Glomerular visceral epithelial cell (primary cell): ENCODE results near the gene MAD1L1.

Experiments
- DNase-seq: peaks from one replicate; pipeline ENCODE4 v3.0.0-alpha.2; 2016; ENCODE audit errors: extremely low spot score

MAD1L1 gene

DNA sequence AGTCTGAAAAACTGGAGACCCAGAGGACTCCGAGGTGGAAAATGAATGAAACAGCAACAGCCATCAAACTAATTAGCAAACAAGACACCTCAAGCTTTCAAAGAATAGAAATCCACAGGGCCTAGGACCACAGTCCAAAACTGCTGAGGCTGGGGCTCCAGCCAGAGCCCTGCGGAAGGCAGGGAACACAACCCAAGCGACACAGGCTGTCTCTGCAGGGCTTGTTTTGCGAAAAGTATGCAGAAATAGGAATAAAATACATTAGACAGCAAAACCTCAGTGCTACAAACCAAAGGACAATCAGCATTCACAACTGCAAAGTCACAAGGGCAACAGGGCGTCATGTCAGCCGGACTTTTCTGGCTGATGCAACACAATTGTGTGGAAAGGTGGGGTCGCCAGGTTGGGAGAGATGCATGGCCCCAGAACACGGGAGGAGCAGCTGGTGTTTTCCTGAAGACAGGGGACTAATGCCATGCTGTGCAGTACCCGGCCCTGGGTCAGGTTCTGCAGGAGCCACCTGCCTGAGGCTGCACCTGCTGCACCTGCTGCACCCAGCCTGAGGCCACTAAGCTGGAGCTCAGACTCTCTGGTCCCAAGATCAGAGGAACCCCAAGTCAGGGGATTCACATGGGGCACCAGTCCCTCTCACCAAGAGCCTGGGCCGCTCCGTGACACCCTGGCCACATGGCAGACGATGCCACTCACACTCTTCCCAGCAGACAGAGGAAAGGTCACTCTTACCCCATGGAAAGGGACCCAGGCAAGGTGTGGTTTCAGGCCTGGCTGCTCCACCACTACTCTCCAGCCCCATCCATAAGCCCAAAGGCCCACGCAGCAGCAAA, 74.2 kb downstream of the MAD1L1 start:
- no peak for DNase-seq

DNA sequence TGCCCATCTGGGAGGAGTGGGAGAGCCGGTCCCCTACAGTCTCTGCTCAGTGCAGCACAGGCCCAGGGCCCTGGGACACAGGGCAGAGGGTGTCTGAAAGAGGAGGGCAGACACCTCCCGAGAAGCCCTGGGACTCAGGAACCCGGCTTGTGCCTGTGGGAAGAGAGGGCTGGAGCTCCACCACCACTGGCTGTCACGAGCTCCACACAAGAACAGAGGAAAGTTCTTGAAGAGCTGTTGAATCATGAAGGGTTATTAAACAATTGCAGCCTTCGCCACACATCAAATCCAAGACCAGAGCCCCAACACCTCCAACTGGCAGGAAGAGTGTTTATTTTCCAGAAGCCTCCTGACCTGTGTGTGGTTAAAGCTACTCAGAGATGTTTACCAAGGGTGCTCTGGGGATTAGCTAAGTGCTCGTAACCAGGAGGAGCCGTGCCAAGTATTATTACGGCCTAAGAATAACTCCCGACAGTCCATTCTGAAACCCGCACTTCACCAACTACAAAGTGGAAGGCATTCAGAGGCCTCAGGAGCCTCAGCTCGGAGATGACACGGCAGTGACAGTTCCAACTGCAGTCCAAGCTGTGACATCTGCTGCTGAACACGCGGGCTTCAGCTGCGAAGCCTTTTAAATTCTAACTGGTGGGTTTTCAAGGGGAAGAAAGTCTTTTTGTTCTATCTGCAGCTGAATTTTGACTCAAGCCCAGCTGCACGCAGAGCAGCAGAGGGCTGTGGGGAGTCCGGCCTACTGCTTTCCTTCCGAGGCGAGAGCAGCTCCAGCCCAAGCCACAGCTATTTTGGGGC, 75.1 kb downstream of the MAD1L1 start:
- peak; percentile 40 for DNase-seq

DNA sequence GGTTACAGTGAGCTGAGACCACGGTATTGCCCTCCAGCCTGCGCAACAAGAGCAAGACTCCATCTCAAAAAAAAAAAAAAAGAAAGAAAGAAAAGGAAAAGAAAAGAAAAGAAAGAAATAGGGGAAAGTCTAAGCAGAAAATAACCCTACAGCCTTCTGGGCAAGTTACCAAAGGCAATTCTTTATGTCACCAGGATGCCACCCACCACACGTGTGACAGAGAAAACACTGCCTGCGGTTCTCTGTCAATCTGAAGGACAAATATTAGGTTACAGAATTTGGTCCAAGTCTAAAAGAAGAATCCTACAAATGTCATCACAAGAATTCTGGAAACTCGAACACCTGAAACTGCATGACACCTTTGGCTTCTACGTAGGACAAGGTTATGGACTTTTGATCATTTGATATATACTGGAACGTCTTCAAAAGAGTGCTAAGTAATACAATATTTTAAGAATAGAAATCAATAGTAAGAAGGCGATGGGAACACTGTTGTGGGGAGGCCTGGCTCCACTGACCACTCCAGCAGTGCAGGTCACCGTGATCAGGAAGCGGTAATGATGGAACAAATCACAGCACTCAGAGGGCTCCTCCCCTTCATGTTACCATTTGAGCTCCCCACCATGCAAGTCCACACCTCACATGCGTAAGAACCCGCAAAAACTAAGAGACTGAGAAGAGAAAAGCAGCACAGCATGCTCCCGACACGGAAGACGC, 75.8 kb downstream of the MAD1L1 start:
- no peak for DNase-seq

DNA sequence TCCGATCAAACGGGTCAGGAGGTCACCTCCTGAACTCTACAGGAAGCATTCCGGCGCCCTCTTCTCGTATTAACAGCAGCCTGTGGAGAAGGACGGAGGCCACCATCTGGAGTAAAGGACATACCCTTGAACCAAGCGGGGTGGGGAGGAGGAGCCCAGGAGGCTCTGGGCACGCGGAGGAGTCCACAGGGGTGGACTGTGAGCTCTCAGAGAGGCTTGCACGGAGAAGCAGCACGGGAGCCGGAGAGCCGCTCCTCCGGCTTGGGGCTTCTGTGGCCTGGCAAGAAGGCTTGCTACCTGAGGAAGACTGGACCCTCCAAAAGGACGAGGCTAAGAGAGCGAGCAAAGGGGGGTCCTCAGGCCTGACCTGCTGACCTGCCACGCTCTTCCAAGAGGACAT, 77.9 kb downstream of the MAD1L1 start:
- no peak for DNase-seq

DNA sequence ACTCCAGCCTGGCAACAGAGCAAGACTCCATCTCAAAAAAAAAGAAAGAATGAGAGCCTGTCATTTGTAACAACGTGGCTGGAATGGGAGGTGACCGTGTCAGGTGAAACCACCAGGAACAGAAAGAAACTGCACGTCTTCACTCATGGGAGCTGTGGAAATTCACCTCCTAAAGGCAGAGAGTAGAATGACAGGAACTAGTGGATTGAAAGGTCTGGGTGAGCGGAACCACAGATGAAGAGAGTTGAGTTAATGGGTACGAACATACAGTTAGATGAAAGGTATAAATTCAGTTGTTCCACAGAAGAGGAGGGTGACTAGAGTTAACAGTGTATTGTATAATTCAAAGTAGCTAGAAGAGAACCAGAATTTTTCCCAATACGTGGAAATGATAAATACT, 78.6 kb downstream of the MAD1L1 start:
- no peak for DNase-seq

DNA sequence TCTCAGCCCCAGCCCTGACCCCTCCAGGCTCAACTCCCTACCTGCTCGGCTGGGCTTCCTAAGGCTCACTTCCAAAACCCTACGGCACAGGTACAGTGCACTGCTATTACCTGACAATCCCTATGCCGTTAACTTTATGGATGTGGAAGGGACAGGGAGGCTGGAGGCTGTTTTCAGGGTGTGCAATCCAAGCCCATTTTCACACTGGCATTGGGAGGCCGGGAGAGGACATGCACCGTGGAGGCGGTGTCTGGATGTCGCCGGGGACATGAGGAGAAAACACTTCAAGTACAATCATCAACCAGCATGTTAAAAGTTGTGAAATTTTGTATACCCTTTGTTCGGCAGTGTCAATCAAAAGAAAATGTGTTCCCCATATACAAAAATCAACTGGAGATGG, 80.1 kb downstream of the MAD1L1 start:
- DNase-seq = no peak

DNA sequence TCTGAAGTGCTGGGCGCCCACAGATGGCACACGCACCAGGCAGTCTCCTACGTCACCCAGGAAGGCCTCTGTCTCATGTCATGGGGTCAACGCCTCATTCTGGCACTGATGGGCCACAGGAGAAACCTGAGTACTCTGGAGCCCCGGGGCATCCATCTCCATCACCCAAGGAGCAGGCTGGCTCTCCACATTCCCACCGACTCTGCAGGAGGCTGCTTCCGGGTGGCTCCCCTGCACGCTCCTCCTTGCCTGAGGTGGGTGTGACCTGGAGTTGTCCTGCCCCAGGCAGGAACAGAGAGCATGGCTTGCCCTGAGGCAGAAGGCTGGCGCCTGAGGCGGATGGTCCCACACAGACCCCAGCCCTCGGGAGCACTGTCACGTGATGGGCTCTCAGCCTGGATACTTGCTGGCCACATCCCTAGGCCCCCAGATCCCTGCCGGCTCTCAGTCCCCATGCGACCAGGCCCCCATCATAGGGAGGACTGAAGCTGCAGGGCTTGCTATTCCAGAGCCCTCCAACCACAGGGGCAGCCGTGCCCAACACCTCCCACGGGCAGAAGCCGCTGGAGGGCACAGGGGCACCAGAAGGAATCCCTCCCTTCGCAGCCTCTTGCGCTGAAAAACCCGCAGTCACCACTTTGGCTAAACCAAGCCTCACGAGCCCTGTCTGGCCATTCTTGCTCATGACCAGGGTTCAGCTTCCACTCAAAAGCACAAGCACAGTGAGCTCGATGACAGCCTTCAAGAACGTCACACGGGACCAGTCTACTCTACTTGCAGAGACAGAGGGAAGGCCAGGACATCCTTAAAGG, 80.7 kb downstream of the MAD1L1 start:
- DNase-seq = no peak

DNA sequence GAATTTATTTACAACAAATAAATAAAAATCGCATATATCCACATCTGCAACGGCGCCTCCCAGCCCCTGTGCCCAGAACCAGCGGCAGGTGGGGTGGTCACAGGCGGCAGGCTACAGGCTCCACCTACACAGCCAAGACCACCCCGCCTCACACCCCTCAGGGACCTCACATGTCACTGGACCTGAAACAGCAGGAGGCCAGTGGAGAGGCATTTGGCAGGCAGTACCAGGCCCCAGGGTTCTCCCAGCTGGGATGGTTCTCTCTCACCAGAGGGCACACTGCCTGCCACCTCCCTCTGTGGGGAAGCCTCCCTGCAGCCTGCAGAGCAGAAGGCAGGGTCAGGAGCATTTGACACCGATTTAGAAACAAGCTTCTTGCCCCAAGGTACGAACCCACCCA, 81.5 kb downstream of the MAD1L1 start:
- DNase-seq = no peak

DNA sequence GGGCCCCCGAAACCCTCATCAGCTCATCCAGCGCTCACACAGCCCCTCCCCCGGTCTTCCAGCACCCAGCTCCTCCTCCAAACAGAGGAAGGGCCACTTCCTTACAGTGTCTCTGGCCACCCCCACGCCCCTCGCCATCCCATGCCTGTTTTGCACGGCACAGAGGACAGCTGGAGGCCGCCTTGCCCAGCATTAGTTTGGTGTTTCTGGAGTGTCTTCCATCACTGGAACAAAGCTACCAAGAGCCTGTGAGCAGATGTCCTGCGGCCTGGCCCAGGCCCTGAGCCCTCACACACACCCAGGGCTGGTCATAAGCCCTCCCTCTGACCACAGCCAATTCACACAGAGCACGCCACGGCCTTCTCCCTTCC, 82.3 kb downstream of the MAD1L1 start:
- no peak for DNase-seq

DNA sequence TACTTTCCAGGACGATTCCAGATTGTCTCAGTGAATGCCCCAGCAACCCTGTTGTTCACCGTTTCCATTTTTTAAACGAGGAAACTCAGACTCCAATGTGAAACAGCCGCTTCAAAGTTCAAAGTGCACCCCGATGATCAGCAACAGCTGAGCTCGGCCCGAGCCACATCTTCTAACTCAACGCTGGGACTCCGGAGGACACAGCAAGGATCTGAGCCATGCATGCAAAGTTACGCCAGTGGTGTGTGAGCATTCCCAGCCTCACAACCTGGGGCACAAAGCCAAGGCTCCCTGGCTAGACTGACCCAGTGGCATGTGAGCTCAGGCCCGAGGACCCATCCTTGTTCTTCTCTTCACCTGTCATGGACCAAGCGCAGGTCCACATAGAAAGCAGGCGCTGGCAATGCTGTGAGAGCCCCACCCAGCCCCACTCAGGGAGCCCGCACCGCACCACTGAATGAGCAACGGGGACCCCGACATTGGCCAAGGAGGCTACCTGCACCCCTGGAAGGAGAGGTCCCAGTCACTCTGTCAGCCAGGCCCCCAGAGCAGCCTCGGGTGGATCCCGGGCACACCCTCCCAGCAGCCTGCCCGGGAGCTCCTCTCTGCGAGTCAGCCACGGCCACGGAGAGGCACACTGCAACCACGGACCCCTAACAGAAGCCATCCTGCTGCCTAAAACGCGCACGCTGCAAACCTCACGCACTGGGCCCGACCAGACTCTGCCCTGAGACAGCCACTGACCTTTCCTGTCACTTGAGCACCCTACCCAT, 82.9 kb downstream of the MAD1L1 start:
- DNase-seq = no peak

DNA sequence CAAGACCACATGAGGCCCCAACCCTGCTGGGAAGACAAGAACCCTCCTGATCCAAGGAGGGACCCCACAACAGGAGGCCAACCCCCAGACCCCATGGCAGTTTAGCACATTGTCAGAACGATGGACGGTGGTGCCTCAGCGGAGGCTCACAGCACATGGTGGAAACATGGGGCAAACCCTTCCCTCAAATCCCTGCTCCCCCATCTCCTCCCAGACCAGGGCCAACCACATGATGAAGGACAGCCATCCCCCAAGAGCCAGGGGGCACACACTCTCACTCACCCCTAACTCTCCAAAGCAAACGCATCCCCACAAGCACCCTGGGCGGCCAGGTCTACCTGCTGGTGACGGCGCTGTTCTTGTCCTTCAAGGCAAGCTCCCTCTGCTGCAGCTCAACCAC, 83.9 kb downstream of the MAD1L1 start:
- no peak for DNase-seq

DNA sequence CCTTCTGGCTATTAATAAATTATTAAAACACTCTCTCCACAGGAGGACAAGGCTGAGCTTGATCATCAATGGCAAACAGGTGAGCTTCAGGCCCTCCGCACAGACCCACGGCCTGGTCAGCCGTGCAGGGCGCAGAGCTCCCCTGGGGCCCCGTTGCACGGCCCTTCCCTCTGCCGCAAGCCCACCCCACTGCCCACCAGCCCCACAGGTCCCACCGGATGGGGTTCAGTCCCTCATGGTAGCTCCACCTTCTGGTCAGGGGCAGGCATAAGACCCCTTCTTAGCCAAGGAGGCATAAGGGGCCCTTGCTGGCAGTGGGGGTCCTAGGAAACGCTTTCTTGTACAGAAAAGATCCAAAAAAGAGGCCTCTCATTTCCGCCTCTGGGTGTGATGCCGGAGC, 84.6 kb downstream of the MAD1L1 start:
- DNase-seq = no peak

DNA sequence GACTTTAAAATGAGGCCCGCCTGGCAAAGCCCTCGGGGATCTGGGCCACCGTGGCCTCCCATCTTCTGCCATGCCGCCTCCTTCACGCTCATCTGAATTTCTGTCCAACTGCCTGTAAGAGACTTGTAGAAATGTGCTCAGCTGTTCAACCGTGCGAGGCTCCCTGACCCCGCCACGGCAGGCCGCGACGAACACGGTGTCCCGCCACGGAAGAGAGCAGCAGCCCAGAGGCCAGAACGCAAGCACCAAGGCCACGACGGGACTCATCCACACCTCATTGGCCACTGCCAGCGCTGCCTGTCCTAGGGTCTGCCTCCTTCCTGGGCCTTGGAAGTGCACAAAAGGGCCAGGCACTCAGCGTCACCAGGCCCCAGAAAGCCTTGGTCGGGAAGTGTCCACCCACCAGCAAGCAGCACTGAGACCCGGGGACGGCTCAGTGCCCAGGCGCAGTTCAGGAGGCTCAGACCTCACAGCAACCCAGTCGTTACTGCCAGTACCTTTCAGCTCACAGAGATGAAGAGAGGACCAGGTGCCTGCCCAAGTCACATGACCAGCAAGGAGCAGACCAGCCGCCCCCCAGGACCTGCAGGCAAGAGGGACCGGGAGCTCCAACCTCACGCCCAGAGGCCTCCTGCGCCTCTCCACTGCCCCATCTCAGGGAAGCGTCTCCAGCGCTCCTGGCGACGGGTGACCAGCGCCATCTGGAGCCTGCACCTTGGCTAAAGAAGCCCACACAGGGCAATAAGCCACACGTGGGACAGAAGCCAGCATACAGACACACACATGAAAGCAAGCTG, 85.9 kb downstream of the MAD1L1 start:
- no peak for DNase-seq

DNA sequence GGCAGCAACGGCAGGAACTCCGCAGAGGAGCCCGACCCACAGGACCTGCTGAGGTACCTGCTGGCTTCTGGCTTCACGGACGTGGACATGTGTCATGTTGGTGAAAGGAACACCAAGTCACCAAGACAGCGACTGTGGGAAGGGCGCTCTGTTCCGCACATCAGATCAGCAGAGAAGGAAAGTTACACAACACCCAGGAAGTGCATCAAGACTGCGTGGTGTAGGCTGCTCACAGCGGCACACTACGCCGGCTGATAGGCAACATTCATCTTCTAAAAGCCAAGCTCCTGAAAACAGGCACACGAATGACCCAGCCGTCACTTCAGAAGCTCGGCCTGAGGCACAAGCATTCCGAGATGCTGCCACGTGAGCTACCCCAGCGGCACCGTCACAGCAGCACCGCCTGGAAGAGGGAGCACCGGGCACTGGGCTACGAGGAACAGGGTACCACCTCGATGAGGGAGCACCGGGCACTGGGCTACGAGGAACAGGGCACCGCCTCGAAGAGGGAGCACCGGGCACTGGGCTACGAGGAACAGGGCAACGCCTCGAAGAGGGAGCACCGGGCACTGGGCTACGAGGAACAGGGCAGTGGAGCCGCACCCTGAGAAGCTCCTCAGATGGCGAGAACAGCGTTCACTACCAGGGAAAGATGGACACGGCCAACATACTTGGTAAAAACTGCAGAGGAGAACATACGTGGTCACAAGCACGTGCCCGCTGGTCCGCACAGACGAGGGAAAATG, 86.7 kb downstream of the MAD1L1 start:
- no peak for DNase-seq

DNA sequence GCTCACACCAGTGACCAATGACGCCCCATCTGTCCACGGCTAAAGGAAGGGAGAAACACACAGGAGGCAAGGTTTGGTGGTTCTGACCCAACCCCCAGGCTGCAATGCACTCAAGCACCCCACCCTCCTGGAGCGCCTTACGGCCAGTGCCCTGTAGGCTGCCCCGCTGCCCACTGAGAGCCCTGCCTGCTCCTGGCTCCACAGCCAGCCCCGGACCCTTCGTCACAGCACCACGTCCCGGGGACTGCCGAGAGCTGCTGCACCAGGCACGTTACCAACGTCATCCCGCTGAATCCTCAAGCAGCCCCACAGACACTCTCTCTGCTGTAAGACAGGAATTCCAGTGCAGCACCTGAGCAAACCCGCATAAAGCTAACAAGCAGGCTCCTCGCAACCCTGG, 87.8 kb downstream of the MAD1L1 start:
- DNase-seq = no peak

DNA sequence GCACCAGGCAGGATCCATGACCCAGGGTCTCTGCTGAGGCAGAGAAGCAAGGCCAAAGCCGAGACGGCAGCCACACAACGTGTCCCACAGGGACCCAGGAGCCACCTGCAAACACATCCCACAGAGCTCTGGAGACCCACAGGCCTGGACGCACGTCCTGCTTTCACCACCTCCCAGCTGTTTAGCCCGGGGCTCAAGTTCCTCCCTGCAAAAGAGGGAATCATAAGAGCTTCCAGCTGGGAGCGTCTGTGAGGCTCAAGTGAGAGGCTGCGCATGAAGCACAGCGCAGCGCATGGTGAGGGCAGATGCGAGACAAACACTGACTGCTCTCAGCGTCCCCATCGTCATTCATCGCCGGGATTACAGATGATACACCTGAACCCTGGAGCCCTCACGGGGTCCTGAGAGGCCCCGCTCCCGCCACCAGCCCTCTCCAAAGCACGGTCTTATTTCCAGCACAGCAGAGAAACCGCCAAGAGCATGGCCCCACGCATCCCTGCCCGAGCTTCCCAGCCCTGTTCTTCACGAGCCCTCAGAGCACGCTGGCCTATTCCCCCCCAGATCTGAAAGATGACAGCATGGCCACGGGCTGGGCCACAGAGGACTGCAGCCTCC, 88.7 kb downstream of the MAD1L1 start:
- no peak for DNase-seq

DNA sequence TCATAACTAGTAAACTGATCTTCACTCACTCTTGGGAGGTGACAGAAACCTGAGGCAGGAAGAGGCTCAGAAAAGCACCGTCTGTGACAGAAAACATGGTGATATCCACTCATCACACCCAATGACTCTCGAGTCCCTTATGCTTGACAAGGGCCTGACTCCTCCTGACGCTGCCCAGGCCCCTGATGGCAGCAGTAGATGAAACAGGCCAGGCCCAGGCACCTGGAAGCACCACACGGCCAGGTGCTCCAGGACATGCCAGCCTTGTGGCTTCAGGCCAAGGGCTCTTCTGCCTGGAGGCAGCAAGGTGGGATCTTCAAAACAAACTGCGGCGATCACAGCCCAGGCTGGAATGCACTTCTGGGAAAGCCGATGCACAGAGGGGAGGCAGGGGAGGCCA, 89.3 kb downstream of the MAD1L1 start:
- no peak for DNase-seq

DNA sequence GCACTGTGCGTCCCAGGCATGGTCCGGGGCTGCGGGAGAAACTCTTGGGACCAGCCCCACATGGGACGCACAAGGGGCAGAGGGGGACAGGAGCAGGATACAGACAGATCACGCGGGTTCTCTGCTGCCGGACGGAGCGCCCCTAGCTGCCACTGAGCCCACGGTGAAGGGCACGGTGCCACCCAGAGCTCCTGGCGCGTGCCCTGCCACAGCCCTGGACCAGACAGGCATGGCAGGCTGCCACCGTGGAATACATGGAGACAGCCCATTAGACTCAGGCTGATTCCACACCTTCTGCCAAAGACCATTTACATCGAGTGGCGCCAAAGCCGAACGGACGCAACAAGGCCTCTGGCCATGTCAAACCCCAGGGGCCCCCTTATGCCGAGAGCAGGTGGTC, 90.4 kb downstream of the MAD1L1 start:
- DNase-seq = no peak

DNA sequence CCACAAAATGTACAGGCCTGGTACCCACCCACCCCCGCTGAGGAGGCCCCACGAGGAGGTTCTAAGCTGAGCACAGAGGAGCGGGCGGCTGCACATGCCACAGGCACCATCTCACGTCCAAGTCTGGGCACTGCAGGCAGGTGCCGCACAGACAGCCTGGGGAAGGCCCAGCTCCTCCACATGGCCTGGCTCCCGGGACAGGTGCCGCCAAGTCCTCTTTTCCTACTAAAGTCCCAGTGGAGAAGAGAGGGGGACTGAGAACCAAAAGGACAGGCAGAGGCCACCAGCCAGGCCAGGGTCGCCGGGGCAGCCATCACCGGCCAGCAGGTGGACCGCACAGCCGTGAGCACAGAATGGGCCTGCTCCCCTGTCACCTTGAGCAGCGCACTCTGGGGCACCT, 91.1 kb downstream of the MAD1L1 start:
- DNase-seq = no peak
